ENCODE data around the gene SKIC2.

The SKIC2 gene

GRCh38 chr6:31927242-31927862 lies 31.6 kb upstream of the SKIC2 start, which contains the start of gene C2:
C2 (plus strand) TSS chr6:31927717; CDS start chr6:31927753, 36 bp downstream.
- H3K27ac ChIP-seq (ENCODE audit: extremely low read depth, low read depth, low read length), result no peak within 1 kb of the TSS
- ChIA-PET POLR2A (no interaction called here), CTCF (interaction anchor here (0.9 kb wide), 1 partner anchor 12 kb away, joined by 3 read pairs; no protein-coding TSS in a partner anchor)
- H3K4me1 ChIP-seq (ENCODE audit: control insufficient read depth, insufficient read depth, low read length), result no peaks in the 10 kb centered on the region
- no peak within 1 kb of the TSS for H3K4me3 ChIP-seq (ENCODE audit: low read depth, low read length)
- no peaks in the 10 kb centered on the region for H3K9me3 ChIP-seq (ENCODE audit: control insufficient read depth, insufficient read depth, low read depth, low read length)
- no peaks in the 10 kb centered on the region for H3K36me3 ChIP-seq (ENCODE audit: control insufficient read depth in 2 of 2, insufficient read depth in 1 of 2, low read length in 2 of 2)
- no peak for TF ChIP-seq PRDM1 (tag by site-specific recombination; IDR thresholded peaks at IDR 0.05)
- TF ChIP-seq ZNF600 (tag by site-specific recombination; IDR thresholded peaks at IDR 0.05), result no peak
- TF ChIP-seq PRDM4 (tag by site-specific recombination; IDR thresholded peaks at IDR 0.05), result no peak

- Histone ChIP-seq H3K4me3 (ENCODE audit: low read depth, low read length) (no peak overlapping the region), H3K36me3 (ENCODE audit: control insufficient read depth in 2 of 2, insufficient read depth in 1 of 2, low read length in 2 of 2) (no peaks in the 10 kb centered on the region), H3K27ac (ENCODE audit: extremely low read depth, low read depth, low read length) (no peak overlapping the region), H3K4me1 (ENCODE audit: control insufficient read depth, insufficient read depth, low read length) (no peaks in the 10 kb centered on the region), H3K9me3 (ENCODE audit: control insufficient read depth, insufficient read depth, low read depth, low read length) (no peaks in the 10 kb centered on the region)
- ChIA-PET POLR2A (no interaction called here), CTCF (interaction anchor here (0.9 to 3.4 kb wide), 3 partner anchors 13 to 24 kb away, joined by 3 to 17 read pairs (median 3); no protein-coding TSS in a partner anchor)
- TF ChIP-seq ZNF830 (tag by site-specific recombination; IDR thresholded peaks at IDR 0.05; ENCODE audit: low read depth) (no peak), ZNF175 (tag by site-specific recombination; IDR thresholded peaks at IDR 0.05) (no peak), ZNF394 (tag by site-specific recombination; IDR thresholded peaks at IDR 0.05; ENCODE audit: borderline replicate concordance) (no peak), ZNF571 (tag by site-specific recombination; IDR thresholded peaks at IDR 0.05) (no peak), ZNF274 (IDR thresholded peaks at IDR 0.05; ENCODE audit: low read length) (no peak), ZNF274 (tag by site-specific recombination; IDR thresholded peaks at IDR 0.05; ENCODE audit: borderline replicate concordance) (no peak), ZNF530 (tag by site-specific recombination; IDR thresholded peaks at IDR 0.05; ENCODE audit: low read depth) (no peak), AEBP2 (tag by site-specific recombination; IDR thresholded peaks at IDR 0.05; ENCODE audit: borderline replicate concordance) (no peak), EGR2 (tag by site-specific recombination; IDR thresholded peaks at IDR 0.05; ENCODE audit: low read depth) (no peak), ZNF138 (tag by site-specific recombination; IDR thresholded peaks at IDR 0.05; ENCODE audit: borderline replicate concordance) (no peak), ZBTB21 (tag by site-specific recombination; IDR thresholded peaks at IDR 0.05) (no peak), ZSCAN4 (tag by site-specific recombination; IDR thresholded peaks at IDR 0.05) (no peak), ZFP41 (tag by site-specific recombination; IDR thresholded peaks at IDR 0.05; ENCODE audit: borderline replicate concordance) (no peak), OSR2 (tag by site-specific recombination; IDR thresholded peaks at IDR 0.05) (no peak), ZBTB10 (tag by site-specific recombination; IDR thresholded peaks at IDR 0.05) (no peak)
Observed at GRCh38 chr6:31927863-31928671, 30.9 kb upstream of the SKIC2 start.

All from HEK293 (cell line).